Neural cell (in vitro differentiated cells): ENCODE results near the gene CTXN2. TPM values are rescaled to one million over a fixed set of nuclear protein-coding genes. Genes with fewer than 3 reads are reported as not detected.

Experiments
- H2AFZ ChIP-seq: fragments of 200-600, 300-800 bp; sonication (generic), shearing (Covaris generic); 2 replicates; pipeline ENCODE4 v1.6.0; 2014; ENCODE audit warnings: low read depth, mild to moderate bottlenecking, antibody characterized with exemption, low read length, moderate library complexity
- H3F3A ChIP-seq: fragments of 200-600 bp; shearing (Covaris generic); 2 replicates; pipeline ENCODE4 v1.6.1; 2016; ENCODE audit warnings: mild to moderate bottlenecking, moderate library complexity, mixed read lengths, antibody characterized with exemption, low read length; ENCODE audit not compliant: insufficient read depth, poor library complexity, severe bottlenecking
- H3K27ac ChIP-seq: fragments of 200-600, 300-800 bp; sonication (generic), shearing (Covaris generic); 2 replicates; pipeline ENCODE4 v1.5.1; 2014; ENCODE audit warnings: mild to moderate bottlenecking, low read length, moderate library complexity
- H3K27me3 ChIP-seq: fragments of 300-800, 200-600 bp; sonication (generic), shearing (Covaris generic); 2 replicates; pipeline ENCODE4 v1.6.0; 2014; ENCODE audit warnings: mild to moderate bottlenecking, low read depth, low read length, moderate library complexity; ENCODE audit not compliant: insufficient read depth
- H3K36me3 ChIP-seq: fragments of 300-800, 200-600 bp; sonication (generic), shearing (Covaris generic); 2 replicates; pipeline ENCODE4 v1.5.1; 2014; ENCODE audit warnings: mild to moderate bottlenecking, antibody characterized with exemption, low read length, moderate library complexity; ENCODE audit not compliant: insufficient read depth
- H3K4me2 ChIP-seq: fragments of 300-800, 200-600 bp; sonication (generic), shearing (Covaris generic); 2 replicates; pipeline ENCODE4 v1.6.0; 2014; ENCODE audit warnings: mild to moderate bottlenecking, low read length
- H3K4me3 ChIP-seq: fragments of 300-800, 200-600 bp; sonication (generic), shearing (Covaris generic); 2 replicates; pipeline ENCODE4 v1.5.1; 2014; ENCODE audit warnings: mild to moderate bottlenecking, low read length, moderate library complexity
- H3K79me2 ChIP-seq: fragments of 200-600 bp; shearing (Covaris generic); replicated peaks from 2 replicates; pipeline ENCODE4 v1.6.0; 2014; ENCODE audit warnings: mild to moderate bottlenecking, low read length, moderate library complexity; ENCODE audit not compliant: insufficient read depth
- H3K9ac ChIP-seq: fragments of 300-800, 200-600 bp; sonication (generic), shearing (Covaris generic); 2 replicates; pipeline ENCODE4 v1.6.1; 2016; ENCODE audit warnings: mild to moderate bottlenecking, low read length, mixed read lengths
- H3K9me2 ChIP-seq: fragments of 200-600 bp; shearing (Covaris generic); 2 replicates; pipeline ENCODE4 v1.6.1; 2016; ENCODE audit warnings: mild to moderate bottlenecking, low read length, mixed read lengths; ENCODE audit not compliant: insufficient read depth
- H3K9me3 ChIP-seq: fragments of 200-600, 300-800 bp; sonication (generic), shearing (Covaris generic); 2 replicates; pipeline ENCODE4 v1.6.1; 2016; ENCODE audit warnings: mild to moderate bottlenecking, mixed run types, low read length, moderate library complexity, mixed read lengths
- H4K20me1 ChIP-seq: fragments of 200-600 bp; shearing (Covaris generic); 2 replicates; pipeline ENCODE4 v1.6.1; 2016; ENCODE audit warnings: mild to moderate bottlenecking, mixed run types; ENCODE audit not compliant: insufficient read depth
- CTCF ChIP-seq: fragments of 450-650 bp; IDR thresholded peaks from 2 replicates; pipeline ENCODE4 v1.5.1; 2014; ENCODE audit warnings: antibody characterized with exemption, mild to moderate bottlenecking, moderate library complexity; ENCODE audit not compliant: poor library complexity, severe bottlenecking
- EP300 ChIP-seq: fragments of 450-650 bp; conservative IDR thresholded peaks from 2 replicates; pipeline ENCODE4 v1.6.1; 2014; ENCODE audit warnings: antibody characterized with exemption, mild to moderate bottlenecking, moderate library complexity; ENCODE audit not compliant: poor library complexity, severe bottlenecking
- EZH2 ChIP-seq: fragments of 200-600, 300-800 bp; shearing (Covaris generic), sonication (generic); IDR thresholded peaks from 2 replicates; pipeline ENCODE4 v1.6.1; 2014; ENCODE audit warnings: antibody characterized with exemption, low read length, borderline replicate concordance, mild to moderate bottlenecking; ENCODE audit not compliant: insufficient read depth, poor library complexity, severe bottlenecking
- MXI1 ChIP-seq: fragments of 450-650 bp; conservative IDR thresholded peaks from 2 replicates; pipeline ENCODE4 v1.6.1; 2014; ENCODE audit warnings: antibody characterized with exemption, mild to moderate bottlenecking; ENCODE audit not compliant: poor library complexity, severe bottlenecking
- POLR2AphosphoS5 ChIP-seq: IDR thresholded peaks from 2 replicates; pipeline ENCODE4 v1.6.1; 2012
- RAD21 ChIP-seq: fragments of 450-650 bp; conservative IDR thresholded peaks from 2 replicates; pipeline ENCODE4 v1.6.1; 2014; ENCODE audit warnings: antibody characterized with exemption, mild to moderate bottlenecking, moderate library complexity
- REST ChIP-seq: IDR thresholded peaks from 2 replicates; pipeline ENCODE4 v1.6.1; 2012; ENCODE audit warnings: borderline replicate concordance
- SMC3 ChIP-seq: fragments of 450-650 bp; conservative IDR thresholded peaks from 2 replicates; pipeline ENCODE4 v1.6.1; 2014; ENCODE audit warnings: antibody characterized with exemption, mild to moderate bottlenecking, moderate library complexity; ENCODE audit not compliant: poor library complexity
- TAF1 ChIP-seq: IDR thresholded peaks from 2 replicates; pipeline ENCODE4 v1.6.1; 2012; ENCODE audit warnings: low read depth
- polyA plus RNA-seq: library from polyadenylated mRNA; depleted of rRNA; stranded (reverse); fragments of >200 nt; gene quantifications from 2 replicates; pipeline ENCODE4 v1.2.3, GENCODE V29; 2014

The CTXN2 gene
- polyA plus RNA-seq, 1 donor from 2014 or later, result 0.69 TPM

GRCh38 chr15:48153526-48153925 is 37.9 kb upstream of the CTXN2 start:
- peaks cover 18% of the 10 kb centered on the region for H3K36me3 ChIP-seq
- H2AFZ ChIP-seq, result no peak overlapping the region
- no peaks in the 10 kb centered on the region for H3K9me3 ChIP-seq
- H3K79me2 ChIP-seq, result peaks cover 8% of the 10 kb centered on the region
- TF ChIP-seq SMC3 (no peak), EZH2 (no peak)
- no peak overlapping the region for H3K4me3 ChIP-seq
- no peak overlapping the region for H3K4me2 ChIP-seq
- H3K9ac ChIP-seq, result no peak overlapping the region
- H3K27ac ChIP-seq, result no peak overlapping the region
- H3K9me2 ChIP-seq, result no peaks in the 10 kb centered on the region
- H3K27me3 ChIP-seq, result no peaks in the 10 kb centered on the region
- no peaks in the 10 kb centered on the region for H4K20me1 ChIP-seq
- H3F3A ChIP-seq, result no peaks in the 10 kb centered on the region

DNA sequence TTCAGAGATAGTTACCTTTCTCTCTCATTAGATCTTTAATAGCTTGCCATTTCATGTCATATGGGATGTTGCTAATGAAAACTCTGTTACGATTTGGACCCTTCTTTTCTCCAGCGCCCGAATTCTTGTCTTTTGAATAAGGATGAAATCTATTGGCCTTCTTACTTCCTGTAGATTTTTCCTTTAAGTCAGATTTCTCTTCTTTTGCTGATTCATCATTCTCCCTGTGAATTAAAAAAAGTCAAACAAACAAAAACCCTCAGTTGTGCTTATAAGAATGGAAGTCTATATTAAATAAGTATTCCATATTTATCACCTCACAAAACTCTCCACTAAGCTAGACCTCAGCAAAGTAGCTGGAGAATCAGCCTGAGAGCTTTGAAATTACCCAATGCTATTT is 22.8 kb upstream of the CTXN2 start:
- TF ChIP-seq REST (no peak), RAD21 (no peak)
- H3K9me3 ChIP-seq, result peaks cover 4% of the 10 kb centered on the region
- no peaks in the 10 kb centered on the region for H3F3A ChIP-seq
- H3K9ac ChIP-seq, result no peak overlapping the region
- no peaks in the 10 kb centered on the region for H4K20me1 ChIP-seq
- peaks cover 78% of the 10 kb centered on the region for H3K79me2 ChIP-seq
- H3K36me3 ChIP-seq, result peaks cover 21% of the 10 kb centered on the region
- H3K4me3 ChIP-seq, result no peak overlapping the region
- no peaks in the 10 kb centered on the region for H3K9me2 ChIP-seq
- no peaks in the 10 kb centered on the region for H3K27me3 ChIP-seq
- no peak overlapping the region for H3K4me2 ChIP-seq
- H2AFZ ChIP-seq, result no peak overlapping the region
- no peak overlapping the region for H3K27ac ChIP-seq

- H3K4me3 ChIP-seq, result no peak overlapping the region
- H2AFZ ChIP-seq, result no peak overlapping the region
- no peaks in the 10 kb centered on the region for H4K20me1 ChIP-seq
- H3K4me2 ChIP-seq, result no peak overlapping the region
- TF ChIP-seq TAF1 (no peak), REST (no peak), SMC3 (no peak), RAD21 (no peak), EZH2 (no peak), EP300 (no peak), POLR2AphosphoS5 (no peak), MXI1 (no peak), CTCF (no peak)
- no peaks in the 10 kb centered on the region for H3F3A ChIP-seq
- H3K27me3 ChIP-seq, result no peaks in the 10 kb centered on the region
- H3K9me3 ChIP-seq, result no peaks in the 10 kb centered on the region
- H3K79me2 ChIP-seq, result peaks cover 95% of the 10 kb centered on the region
- H3K9ac ChIP-seq, result no peak overlapping the region
- H3K9me2 ChIP-seq, result no peaks in the 10 kb centered on the region
- H3K27ac ChIP-seq, result no peak overlapping the region
- no peaks in the 10 kb centered on the region for H3K36me3 ChIP-seq
Measured at GRCh38 chr15:48170981-48171380, 20.5 kb upstream of the CTXN2 start.
